Uterus (tissue), 2 donors: ENCODE results near the gene SIRT6.

Experiments used
- CTCF ChIP-seq, 4 experiments: fragments of 200-600 bp in 2 of 4; fragments of 450-650 bp in 2 of 4; sonication (generic) in 2 of 4; IDR thresholded peaks; one replicate each; pipeline ENCODE4 v1.5.1; 2016 to 2019; ENCODE audit warnings: antibody characterized with exemption in 4 of 4, mild to moderate bottlenecking in 2 of 4, moderate library complexity in 1 of 4
- POLR2A ChIP-seq, 2 donors: fragments of 450-650 bp; IDR thresholded peaks; one replicate each; pipeline ENCODE4 v1.6.1; 2016; ENCODE audit warnings: antibody characterized with exemption in 2 of 2, mild to moderate bottlenecking in 1 of 2, moderate library complexity in 1 of 2

GRCh38 chr19:4186087-4186993 is 4.0 kb upstream of the SIRT6 start:
- peak in 3 of 4 experiments; percentile 10 to 37 (median 31) for TF ChIP-seq CTCF (IDR thresholded peaks at IDR 0.05)
- TF ChIP-seq POLR2A (IDR thresholded peaks at IDR 0.05), result no peak
